Fibroblast of the aortic adventitia (primary cell): Measurements from ENCODE around the gene DHRS7B. TPM values are rescaled to one million over a fixed set of nuclear protein-coding genes. Genes with fewer than 3 reads are reported as not detected.
"Not testable (repeated sequence)": the region's sequence is repeated elsewhere in the genome, so short reads cannot be mapped to it uniquely, and the experiment has no call there.

Experiments used
- DNase-seq: peaks from one replicate; pipeline ENCODE4 v3.0.0-alpha.2; 2010; ENCODE audit warnings: low read depth
- H3K4me3 ChIP-seq: 2 replicates; pipeline ENCODE4 v1.5.1; 2011; ENCODE audit warnings: low read depth, mild to moderate bottlenecking, control low read depth, low read length, moderate library complexity
- CTCF ChIP-seq: IDR thresholded peaks from 2 replicates; pipeline ENCODE4 v1.5.1; 2011; ENCODE audit warnings: mild to moderate bottlenecking, low read length, control low read depth, inconsistent platforms; ENCODE audit not compliant: insufficient read depth
- total RNA-seq: library from RNA; depleted of rRNA; stranded (reverse); fragments of >200 nt; gene quantifications from 2 replicates; pipeline ENCODE4 v1.2.3, GENCODE V29; 2012; ENCODE audit warnings: low replicate concordance

DHRS7B gene
- total RNA-seq: 12.7 and 15.6 TPM in 2 replicates

DNA sequence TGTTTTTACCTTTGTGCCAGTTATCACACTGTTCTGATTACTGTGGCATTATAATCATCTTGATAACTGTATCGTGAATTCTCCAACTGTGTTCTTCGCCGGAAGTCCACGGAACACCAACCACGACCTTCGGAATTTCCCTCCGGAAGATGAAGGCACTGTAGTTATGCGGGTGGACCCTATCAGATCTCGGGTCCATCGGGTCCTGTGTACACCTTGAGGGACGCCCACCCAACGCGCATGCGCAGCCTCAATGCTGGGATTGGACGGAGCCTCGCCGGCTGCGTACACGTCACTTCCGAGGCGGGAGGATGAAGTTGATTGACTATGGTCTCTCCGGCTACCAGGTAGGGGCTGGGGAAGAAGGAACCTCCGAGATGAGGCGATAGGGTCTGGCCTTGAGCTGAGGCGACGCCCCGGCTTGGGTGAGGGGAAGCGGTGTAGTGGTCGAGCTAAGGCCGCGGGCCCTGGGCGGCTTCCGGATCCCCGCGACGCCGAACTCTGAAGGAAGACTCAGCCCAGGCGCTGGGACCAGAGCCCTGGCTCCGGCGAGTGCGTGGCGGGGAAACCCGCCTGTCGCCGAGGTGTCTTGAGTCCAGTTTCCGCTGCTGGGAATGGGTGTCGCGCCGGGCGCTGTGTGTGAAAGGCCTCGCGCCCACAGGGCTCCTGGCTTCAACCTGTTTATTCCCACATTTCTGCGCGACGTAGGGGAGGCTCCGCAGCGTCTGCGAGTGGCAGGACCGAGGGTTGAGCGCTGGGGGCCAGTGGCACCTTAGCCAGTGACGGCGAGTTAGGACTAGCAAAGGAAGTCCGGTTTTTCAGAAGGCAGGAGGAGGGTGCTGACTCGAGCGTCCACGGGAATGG lies at the start of gene DHRS7B:
DHRS7B (plus strand) TSS at position 320 of the 864 bp plus-strand sequence; CDS start at position 328, 8 bp downstream.
- peak; percentile 91 for DNase-seq
- peak within 1 kb of the TSS; percentile 97 for H3K4me3 ChIP-seq
- TF ChIP-seq CTCF: peak; percentile 3

- TF ChIP-seq CTCF: no peak
- DNase-seq: no peak
- H3K4me3 ChIP-seq: no peak overlapping the region
Observed at GRCh38 chr17:21077281-21077680, 49.5 kb upstream of the DHRS7B start.

DNA sequence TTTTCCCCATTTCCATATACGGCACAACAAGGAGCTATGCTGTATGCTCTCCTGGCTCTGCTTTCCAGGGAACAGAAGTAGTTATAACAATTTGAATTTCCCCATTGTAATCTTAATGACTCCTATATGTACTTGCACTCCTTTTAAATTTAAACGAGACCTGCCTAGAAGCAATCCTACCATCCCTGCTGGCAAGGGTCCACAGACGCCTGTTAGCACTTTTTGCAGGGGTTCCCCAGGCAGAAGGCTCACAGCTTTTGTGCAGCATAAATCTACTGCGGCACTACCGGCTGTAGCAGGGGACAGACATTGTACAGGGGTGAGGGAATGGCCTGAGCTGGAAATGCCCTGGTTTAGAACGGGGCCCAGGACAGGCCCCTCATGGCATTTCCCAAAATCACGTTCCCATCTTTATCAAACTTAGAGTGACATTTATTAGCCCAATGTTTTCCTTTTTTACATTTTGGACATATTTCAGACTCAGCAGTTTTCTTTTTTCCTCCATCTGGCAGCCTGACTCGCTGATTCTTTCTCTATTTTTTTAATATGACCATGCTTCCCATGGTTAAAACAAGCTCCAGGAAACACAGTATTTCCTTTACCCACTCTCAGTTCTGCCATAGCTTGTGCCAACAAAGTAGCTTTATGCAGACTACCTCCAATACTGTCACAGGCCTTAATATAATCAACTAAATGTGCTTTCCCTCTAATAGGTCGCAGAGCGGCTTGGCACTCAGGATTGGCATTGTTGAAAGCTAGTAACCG lies 48.6 kb upstream of the DHRS7B start:
- TF ChIP-seq CTCF: no peak
- H3K4me3 ChIP-seq: no peak overlapping the region
- DNase-seq: no peak

DNA sequence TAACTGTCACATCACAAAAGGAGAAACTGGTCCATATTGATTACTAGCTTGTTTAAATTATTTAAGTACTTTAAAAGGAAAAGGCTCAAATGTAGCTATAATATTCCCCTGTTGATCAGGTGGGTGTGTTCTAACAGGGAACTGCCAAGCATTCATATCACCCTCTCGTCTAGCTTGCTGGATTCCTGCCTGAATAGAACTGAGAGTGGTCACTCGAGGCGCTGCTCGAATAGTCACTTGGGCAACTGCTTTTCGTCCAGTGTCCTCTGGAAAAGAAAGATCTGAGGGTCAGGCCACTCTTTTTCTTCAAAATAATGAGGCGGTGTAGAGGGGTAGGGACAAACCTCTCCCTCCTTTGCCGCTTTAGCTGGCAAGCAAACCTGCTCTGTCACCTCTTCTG lies 47.6 kb upstream of the DHRS7B start:
- no peak for DNase-seq
- TF ChIP-seq CTCF: no peak

GRCh38 chr17:21082001-21082436 lies 44.7 kb upstream of the DHRS7B start:
- H3K4me3 ChIP-seq: no peak overlapping the region
- DNase-seq: no peak
- TF ChIP-seq CTCF: no peak

More for the DNA sequence above, 47.6 kb upstream of the DHRS7B start:
- H3K4me3 ChIP-seq: no peak overlapping the region

GRCh38 chr17:21085280-21085679 lies 41.5 kb upstream of the DHRS7B start:
- not testable (repeated sequence) for H3K4me3 ChIP-seq, DNase-seq

- TF ChIP-seq CTCF: no peak
- H3K4me3 ChIP-seq: no peak overlapping the region
- no peak for DNase-seq
Observed at GRCh38 chr17:21085707-21086106, 41.1 kb upstream of the DHRS7B start.
